GM19240 (cell line): ENCODE data around the gene UBE2J1.

Source experiments
- DNase-seq: peaks from one replicate; pipeline ENCODE4 v3.0.0; 2011; ENCODE audit warnings: low spot score; ENCODE audit not compliant: insufficient read length

UBE2J1 gene

DNA sequence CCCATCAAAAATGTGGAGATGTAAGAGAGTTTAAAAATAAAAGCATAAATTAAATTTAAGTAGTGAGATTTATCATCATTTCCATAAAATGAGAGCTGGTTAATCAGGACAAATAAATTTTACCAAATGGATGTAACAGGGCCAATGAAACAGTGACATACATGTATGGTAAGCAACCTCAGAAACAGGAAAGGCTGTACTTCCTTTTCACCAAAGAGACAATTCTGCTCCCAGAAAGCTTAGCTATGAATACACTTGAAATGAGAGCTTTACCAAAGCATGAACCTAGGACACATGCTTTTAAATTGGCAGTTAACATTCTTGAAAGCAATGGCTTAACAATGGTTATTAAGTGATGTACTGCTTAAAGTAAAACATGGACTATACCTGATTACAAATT lies 12.1 kb upstream of the UBE2J1 start:
- DNase-seq = no peak

DNA sequence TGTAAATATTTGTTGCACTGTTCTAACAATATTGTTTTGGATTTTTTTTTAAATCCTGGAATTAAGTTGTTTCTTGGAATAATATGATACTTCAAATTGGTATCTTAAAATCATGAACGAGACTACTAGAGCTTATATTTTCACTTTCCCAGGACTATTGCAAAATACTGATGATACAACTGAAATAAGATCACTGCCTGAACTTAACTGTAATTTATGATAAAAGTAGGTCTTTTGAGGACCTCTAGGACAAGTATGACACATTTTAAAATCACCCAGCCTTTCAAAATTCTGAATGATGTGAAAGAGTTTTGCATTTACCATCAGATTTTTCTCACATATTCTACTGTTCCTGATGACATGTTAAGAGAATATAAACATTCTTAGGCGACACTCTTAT lies 8.6 kb upstream of the UBE2J1 start:
- no peak for DNase-seq

DNA sequence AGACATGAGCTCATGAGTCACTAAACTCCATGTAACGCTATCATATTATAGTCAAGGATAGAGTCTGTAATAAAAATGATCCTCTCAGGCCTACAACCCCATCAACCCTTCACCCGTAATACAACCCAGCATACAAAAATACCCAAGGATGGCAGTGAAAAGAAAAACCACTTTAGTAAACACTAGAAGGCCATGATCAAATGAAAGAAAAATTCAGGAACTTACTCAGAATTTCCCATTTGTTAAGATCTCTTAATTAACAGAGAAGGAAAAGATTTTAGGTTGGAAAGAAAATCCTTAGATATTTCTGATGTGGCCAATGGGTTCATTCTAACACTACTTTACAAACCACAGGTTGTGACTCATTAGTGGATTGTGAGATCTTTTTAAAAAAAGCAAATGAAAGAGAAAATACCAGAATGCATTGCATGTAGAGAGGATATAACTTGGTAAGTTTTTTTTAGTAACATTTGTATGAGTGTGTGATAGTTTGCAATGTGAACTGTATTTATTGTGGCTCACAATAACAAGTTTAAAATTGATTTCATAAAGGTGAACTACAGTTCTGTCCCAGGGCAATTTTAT lies 8.0 kb upstream of the UBE2J1 start:
- DNase-seq = no peak

DNA sequence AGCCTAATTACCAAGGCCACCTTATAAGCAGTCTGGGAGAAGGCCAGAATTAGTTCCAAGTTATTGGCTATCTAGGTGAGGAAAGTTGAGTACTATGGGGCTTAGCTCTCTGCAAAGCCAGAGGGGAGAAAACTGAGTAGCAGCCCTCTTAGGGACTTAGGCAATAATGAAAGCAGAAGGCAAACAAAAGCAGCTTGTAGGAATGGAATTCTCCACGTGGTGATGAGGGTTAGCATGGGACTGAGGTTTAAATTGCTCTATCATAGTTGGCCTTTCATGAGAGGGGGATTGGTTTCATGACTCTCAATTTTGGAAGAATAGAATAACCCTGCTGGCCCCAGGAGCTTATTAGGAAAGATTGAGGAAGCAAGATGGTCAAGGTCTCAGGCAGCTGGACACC lies 7.0 kb upstream of the UBE2J1 start:
- DNase-seq = no peak

DNA sequence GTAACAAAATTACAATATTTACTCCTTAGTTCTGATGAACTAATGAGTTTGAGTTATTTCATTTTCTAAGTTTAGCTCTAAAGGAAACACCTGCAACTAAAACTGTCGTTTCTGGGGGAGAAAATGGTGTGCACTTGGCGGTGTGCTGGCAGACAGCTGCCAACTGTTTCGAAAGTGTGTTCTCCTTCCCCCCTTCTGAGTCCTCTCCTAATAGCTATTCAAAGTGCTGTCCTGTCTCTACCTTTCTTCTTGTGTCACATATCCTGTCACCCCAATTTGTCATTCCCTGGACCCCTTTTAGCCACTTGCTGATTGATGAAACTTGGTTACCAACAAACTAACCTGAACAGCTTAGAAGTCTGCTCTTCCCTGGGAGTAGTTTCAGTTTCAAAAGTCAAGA lies 4.9 kb upstream of the UBE2J1 start:
- DNase-seq = no peak

DNA sequence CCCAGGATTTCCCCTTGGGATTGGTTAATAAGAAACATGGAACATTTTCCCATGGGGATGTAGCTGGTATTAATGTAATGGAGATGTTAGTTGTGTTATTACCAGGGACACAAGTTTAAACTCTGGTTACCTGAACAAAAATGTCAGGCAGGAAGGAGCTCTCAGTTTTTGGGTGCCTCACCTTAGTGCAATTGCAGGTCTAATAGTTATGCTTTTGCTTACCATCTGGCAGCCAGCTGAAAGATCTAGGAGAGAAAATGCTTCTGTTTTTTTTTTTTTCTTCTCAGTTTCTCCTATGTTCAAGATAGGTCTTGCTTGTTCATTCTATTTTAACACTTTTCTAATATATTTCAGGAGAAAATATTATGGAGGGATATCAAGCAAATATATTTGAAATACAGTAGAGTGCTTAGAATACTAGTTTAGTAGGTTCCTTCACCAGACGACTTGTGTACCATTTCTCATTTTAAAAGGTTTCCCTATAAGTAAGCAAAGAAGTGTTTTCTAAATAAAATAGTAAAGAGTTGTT lies 4.2 kb upstream of the UBE2J1 start:
- no peak for DNase-seq

DNA sequence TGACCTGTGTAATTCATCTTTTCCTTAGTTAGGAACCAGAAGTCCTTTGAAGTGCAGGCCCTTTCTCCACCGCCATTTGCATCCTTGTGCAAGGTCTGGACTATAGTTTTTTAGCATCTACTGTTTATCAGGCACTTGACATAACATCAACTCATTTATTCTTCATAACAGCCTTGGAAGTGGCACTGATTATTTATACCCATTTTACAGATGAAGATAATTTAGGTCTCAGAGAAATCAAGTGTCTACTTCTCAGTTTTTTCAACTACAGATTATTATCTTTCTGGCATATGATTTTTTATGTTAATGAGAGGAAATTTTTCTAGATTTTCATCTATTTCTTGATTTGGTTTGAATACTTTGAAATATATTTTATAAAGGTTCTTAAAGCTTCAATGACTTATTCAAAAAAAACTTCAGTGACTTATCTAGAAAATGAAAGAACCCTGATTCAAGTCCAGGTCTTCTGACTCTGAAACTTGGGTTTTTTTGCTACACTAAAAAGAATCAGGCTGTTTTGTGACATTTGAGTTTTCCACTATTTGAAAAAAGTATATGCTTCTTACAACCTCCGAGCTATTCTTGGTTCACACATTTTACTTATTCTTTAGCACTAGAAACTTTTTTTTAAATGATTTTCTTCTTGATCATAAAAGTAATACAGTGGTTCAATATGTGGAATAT lies 3.1 kb upstream of the UBE2J1 start:
- no peak for DNase-seq

DNA sequence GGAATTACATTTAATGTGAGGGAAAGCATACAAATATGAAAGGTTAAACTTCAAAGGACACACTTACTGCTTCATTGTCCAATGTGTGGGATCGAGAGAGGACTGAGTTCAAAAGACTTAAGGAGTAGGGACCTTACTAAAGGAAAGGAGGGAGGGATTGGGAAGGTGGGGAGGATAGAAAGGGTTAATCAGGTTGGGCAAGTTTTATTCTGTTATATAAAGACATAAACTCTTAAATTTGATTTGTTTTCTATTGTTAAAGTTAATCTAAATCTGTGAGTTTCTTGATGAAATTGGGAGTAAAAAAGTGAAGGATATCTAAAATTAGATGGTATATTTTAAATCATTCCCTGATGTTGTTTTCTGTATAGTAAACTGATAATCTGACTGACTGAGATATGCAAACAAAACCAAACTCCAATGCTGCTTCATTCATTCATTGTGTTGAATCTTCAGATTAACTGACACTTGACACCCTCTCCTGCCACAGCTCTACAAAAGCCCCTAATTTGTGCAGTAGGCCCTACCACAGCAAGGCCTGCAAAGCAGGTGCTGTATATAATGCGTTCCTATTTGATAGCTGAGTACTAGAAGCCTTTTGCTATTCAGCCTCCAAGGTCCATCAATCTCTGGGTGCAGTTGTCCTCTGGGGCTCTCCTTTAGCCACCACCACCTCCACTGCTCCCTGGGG lies 1.3 kb upstream of the UBE2J1 start:
- DNase-seq = no peak

DNA sequence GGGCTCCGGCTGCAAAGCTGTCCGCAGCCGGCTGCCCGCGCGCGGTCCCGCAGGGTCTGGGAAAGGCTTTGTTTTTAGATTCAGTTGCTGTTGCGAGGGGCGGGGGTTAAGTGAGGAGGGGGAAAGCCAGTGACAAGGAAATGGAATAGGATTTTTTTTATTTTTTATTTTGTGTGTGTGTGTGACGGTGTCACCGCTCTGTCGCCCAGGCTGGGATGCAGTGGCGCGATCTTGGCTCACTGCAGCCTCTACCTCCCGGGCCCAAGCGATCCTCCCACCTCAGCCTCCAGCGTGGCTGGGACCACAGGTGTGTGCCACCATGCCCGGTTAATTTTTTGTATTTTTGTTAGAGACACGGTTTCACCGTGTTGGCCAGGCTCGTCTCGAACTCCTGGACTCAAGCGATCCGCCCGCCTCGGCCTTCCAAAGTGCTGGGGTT lies 615 bp upstream of the UBE2J1 start:
- no peak for DNase-seq

DNA sequence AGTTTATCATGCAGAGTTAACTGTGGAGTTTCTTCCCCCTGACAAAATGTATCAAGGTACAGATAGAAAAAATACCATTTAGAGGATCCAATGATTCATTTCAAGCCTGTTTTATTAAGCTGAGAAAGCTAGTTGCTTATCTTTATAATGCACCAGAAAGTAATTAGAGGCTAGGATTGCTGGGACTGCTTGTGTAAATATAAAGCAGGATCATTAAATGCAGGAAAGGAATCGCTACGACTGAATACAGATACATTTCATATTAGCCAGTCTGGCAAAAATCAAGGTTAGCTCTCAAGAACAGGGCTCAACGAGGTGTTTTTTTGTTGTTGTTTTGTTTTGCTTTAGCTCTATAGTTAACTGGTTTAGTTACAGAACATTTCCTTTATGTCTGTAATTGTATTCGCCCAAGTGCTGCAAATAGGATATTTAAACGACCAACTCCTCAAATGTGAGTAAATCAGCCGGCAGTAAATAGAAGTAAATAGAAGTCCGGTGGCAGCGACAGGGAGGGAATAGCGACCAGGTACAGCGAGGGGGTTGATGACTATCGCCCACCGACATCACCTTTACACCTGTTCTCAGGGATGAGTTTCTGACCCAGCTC lies 748 bp downstream of the UBE2J1 start:
- no peak for DNase-seq

DNA sequence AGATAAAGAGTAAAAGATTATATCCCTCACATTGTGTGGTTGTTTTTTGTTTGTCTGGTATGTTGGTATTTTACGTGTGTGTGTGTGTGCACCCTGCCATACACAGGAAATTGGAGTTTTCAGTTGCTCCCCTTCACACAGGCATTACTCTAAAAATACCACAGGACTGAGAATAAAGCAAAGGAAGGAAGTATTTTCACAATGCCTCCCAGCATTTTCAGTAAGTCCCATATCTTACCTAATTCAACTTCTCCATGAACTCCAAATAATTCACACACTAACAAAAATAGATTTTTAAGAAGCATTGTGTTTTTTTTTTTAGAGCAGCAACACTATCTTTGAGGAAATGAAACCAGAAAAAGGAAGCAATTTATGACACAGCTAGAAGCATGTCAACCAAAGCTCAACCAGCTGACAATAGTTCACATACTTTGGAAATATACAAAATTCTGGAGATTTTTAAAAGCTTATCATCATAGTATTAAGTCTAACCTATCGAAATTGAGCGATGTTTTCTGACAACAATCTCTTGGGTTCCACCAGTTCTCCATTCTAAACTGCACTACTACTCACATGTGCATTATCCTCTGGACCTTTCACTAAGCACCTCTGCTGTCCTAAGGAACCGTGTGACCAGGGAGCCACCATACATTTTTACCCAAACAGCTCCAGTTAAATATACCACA lies 2.1 kb downstream of the UBE2J1 start:
- DNase-seq = no peak

DNA sequence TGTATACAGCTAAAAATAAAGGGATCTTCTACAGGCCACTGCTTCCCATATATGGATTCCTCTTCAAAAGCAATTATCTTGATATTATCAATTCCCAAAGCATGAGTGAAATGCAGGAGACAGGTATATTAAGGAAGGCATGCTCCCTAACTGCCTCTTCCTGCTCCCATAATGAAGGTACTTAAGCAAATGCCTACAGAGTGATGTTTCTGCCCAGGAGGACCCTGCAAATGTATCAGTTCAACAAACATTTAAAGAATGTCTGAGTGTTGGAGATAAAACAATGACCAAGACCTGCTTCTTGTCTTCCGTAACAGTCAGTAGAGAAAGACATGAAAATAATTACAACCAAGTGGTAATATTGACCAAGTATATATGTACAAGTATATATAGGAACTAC lies 4.2 kb downstream of the UBE2J1 start:
- DNase-seq = no peak

DNA sequence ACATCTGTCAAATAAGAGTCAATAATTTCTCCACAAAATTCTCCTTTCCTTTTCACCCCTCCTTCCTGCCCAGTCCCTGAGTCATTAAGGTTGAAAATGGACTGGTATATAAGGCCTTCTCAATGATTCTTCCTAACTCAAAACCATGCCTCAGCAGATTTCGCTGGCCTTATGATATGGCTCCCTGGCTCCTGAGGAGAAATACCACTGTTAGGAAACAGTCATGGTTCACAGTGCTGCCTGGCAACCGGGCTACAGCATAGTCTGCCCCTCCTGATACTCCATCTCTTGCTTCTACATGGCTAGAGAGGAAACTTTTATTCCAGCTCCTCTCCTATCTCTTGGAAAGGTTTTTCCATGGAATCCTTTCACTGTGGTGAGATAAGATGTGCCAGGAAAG lies 4.7 kb downstream of the UBE2J1 start:
- no peak for DNase-seq

DNA sequence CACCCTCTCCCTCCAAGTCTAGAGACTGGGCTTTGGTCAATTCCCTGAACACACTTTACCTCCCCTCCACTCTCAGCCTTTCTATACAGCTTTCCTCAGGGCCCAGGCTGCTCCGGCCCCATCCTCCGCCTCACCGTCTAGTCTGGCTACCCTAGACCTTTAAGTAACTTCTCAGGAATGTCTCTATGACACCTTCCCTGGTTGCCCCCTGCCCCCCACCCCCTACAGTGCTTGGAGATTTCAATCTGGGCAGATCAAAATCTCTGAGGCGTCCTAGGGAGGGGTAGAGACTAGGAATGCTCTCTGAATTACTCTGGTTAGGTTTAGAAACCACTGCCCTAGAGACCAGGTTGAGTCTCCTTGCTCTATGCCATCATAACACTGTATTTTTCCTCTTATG lies 6.1 kb downstream of the UBE2J1 start:
- no peak for DNase-seq

DNA sequence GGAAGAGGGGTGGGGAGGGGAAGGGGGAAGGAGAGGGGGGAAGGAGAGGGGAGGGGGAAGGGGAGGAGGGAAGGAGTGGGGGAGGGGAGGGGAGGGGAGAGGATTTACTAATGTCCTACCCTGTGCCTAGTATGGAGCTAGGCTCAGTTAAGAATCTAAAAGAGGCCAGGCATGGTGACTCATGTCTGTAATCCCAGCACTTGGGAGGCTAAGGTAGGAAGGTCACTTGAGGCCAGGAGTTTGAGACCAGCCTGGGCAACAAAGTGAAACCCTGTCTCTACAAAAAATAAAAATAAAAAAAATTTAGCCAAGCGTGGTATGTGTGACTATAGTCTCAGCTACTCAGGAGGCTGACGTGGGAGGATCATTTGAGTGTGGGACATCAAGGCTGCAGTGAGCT lies 13.0 kb downstream of the UBE2J1 start:
- no peak for DNase-seq

DNA sequence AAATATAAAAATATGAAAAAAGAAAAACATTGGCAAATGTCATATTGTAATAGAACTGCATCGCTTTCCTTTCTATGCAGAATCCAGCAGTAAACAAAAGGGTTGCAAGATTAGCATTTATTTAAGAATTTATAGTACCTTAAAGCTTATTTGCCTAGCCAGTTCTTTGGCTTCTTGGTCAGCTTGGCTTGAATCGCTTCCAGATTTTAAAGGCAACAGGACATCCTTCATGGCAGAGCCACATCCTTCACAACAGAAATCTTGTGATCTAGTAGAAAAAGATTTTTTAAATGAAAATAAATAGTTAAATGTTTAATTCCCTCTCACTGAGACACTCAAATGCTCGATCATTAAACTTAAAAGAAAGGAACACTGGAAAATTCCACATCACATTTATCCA lies 17.4 kb downstream of the UBE2J1 start:
- DNase-seq = no peak

DNA sequence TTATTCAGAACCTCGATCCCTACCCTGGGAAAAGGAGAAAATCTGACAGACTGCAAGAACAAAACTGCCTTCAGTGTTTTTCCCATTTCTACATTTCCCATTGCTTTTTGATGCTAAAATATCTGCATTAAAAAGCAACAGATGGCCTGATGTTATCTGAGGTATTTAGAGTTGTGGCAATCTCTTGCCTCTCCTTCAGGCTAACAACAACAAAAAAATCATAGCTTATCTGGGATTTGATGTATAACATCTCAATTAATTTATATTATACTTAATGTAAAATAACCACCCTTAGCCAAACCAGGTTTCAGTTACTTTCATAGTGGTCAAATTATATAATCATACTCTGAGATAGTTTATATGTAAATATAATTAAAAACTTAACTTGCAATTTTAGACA lies 21.6 kb downstream of the UBE2J1 start:
- no peak for DNase-seq

DNA sequence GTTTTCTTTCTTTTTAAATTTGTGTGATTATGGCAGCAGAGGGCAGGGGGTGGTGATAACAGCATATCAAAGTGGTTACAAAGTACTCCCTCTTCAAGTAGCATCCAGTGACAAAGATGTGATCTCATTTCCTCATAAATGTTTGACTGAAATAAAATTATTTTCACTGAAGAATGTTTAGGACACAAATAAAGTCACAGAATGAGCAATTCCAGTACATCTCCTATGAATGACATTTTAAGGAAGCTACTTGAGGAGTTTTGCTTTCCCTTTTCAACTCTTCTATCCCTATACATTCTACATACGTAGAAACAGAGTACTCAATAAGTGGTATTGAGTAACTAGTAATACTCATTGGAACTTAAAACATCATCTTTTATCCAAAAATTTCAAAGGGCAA lies 23.5 kb downstream of the UBE2J1 start:
- no peak for DNase-seq

DNA sequence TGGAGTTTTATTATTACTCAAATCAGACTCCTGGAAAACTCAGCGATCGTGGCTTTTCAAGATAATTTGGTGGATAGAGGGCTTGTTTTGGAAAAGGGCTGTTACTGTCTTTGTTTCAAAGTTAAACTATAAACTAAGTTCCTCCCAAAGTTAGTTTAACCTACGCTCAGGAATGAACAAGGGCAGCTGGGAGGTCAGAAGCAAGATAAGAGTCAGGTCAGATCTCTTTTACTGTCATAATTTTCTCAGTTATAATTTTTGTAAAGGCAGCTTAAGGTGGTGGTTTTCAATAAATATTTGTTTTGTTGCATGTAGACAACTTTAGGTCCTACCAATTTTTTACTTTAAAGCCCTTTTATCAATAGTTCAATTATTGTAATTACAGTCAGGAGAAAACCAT lies 28.2 kb downstream of the UBE2J1 start:
- no peak for DNase-seq

DNA sequence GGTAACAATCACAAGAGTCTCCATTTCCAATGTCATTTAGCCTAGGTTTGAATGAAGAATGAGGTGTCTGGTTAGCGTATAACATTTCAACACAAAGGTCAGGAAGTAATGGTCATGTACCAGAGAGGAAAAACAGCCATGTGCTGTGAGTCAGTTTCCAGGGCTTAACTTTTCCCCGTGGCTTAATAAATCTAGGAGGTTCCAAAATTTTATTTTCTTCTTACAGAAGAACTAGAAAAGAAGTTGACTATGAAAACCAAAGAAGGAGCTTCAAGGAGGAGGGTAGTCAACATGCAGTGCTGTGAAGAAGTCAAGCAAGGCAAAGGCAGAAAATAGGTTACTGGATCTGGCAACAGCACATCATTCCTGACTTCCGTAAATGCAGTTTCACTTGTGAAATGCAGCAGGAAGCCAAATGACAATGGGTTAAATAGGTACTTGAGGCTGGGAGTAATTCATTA lies 29.0 kb downstream of the UBE2J1 start:
- no peak for DNase-seq

DNA sequence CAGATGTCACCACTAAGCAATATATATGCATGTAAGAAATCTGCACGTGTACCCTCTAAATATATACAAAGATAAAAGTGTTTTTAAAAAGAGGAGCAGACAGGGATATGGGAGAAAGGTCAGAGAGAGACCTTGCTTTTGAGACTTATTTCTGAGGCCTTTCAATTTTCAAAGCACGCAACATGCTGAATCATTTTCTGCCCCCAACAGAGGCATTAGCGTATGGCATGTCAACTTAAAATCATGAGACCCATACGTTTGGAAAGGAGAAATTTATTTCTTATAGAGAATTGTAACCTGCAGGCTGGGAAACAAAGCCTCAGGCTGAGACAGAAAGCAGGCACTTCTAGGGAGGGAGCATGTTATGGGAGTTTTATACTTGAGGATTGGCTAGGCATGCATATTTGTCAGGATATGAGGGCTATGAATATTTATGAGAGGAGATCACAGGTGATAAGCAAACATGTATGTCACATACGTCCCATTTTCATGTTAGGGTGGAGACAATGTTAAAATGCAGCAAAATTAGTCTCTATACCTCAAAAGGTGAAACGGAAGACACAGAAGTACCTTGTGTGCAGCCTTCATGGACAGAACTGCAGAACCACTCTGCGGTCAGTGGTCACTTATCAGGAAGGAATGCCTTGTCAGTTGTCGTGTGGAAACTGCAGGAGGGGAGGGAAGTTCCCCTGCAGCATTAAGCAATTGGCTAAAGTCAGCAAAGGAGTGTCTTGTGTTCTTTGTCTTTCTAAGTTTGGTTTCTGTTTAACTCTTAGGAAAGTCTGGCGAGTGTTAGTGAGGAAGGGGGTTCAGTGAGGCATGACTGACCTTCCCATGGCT lies 31.2 kb downstream of the UBE2J1 start:
- DNase-seq = no peak
